HUDEP-2 (cell line): Measurements from ENCODE around the gene TYW3.
A peak's percentile ranks its signal among the peaks of the same experiment; 100 is the strongest.

Experiments used
- DNase-seq, 76 experiments: peaks; one replicate each; lab custom pipeline; 2025; ENCODE audit not compliant: unreplicated experiment in 76 of 76; lab: John Stamatoyannopoulos, UW

The TYW3 gene, protein sequence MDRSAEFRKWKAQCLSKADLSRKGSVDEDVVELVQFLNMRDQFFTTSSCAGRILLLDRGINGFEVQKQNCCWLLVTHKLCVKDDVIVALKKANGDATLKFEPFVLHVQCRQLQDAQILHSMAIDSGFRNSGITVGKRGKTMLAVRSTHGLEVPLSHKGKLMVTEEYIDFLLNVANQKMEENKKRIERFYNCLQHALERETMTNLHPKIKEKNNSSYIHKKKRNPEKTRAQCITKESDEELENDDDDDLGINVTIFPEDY

DNA sequence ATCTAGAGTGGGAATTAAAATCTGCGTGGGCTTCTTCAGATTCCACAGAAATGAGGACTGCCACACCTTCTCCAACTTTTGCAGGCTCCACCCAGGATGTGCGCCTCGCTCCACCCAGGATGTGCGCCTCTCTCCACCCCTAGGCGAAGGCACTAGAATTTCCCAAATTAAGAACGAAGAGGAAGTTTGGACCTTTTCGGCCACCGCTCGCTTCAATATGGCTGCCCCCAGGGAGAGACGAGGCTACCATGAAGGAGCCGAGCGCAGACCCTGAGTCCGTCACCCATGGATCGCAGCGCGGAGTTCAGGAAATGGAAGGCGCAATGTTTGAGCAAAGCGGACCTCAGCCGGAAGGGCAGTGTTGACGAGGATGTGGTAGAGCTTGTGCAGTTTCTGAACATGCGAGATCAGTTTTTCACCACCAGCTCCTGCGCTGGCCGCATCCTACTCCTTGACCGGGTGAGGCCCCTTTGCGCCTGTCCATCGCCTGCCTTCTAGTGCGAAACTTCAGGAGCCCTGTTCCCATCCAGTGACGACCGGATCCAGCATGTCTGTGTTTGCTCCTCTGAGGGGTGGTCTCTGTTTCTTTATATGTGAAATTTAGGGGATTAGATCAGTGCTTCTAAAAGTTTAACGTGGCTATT, at the start of gene TYW3, which contains the start of gene CRYZ:
Gene TYW3, plus strand, starts transcription at position 193 of the 644 bp plus-strand sequence. Its CDS starts 93 bp downstream, at position 286.
Gene CRYZ, minus strand, starts transcription at position 91 of the 644 bp plus-strand sequence. CDS start 8,229 bp downstream, outside the sequence.
- DNase-seq, result peak; percentile 34 to 90 (median 80)

DNA sequence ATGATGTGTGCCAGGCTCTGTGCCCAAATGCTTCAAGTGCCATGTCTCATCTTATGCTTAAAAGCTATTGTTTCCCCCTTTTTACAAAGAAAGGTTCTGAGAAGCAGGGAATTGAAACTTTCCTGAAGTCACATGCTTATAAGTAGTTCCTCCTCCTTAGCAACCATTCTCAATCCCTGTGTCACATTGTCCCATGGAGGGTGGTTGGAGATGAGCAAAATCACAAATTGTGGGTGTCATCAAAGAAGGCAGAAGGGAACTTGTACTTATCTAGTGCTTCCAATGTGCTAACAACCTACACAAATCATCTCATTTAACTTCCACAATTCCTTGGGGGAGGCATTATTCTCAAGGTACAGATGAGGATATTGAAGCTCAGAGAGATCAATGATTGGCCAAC, 49.3 kb upstream of the TYW3 start:
- DNase-seq, result no peak

DNA sequence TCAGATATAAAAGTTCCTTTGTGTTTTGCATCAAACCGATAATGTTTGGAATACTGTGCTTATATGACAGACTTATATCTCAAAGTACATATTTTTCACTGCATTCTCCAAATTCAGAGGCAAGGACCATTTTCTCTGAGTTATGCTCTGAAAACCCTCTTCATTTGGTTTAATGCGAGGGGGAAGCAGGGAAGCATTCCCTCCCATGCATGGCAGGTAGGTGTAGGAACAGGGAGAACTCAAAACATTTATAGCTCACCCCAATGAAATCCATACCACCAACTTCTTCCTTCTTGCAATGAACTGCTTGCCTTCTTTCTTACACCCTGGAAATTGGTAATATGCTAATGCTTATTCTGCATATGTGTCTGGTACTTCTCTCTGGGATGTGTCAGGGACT, 48.7 kb upstream of the TYW3 start:
- no peak for DNase-seq

DNA sequence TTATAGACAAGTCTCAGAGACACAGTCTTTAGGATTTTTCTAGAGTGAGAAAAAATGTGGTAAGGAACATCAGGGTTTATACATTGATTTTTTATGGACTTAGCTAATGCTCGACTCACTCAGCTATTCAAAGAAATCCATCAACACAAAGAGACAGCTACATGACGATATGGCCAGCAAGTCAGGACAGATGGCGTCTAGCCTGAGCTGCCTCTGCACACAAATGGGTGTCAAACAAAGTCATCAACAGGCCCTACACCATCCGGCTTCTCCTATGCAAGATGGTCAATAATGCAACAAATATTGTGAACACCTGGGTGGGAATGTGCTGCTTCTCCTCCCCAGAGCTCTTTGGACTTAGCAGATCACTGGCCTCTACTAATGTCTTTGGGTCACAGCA, 46.0 kb upstream of the TYW3 start:
- DNase-seq, result no peak

DNA sequence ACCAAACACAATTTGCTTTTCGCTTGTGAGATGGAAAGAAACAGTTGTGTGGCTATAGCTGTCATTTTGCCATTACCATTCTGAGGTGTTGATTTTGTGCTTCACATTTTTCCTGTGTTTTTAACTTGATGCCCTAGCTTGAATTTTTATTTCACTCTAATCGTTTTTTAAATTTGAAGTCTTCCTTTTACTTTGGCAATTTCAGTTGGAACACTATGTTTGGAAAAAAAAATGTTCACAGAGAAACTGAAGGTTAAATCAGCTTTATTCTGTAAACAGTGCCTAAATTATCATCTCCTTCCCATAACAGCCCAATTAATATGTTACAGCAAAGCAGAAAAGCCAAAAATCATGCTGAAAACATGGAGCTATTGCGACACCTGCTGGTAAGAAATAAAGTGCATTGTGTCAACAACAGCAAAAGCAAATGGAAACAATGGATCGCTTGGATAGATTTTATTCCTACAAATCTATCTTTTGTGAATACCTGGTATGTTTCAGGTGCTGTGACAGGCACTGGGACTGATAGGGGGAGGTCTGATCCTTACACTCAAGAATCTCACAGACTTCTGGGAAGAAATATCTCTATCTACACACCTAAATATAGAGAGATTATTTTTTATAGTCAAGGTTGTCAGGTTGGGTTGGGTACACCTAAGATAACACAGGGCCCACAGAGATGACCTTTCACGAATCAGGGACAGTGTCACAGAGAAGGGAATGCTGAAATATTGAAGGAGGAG, 43.2 kb upstream of the TYW3 start:
- peak in 42 of 76 experiments; percentile 0 to 73 (median 24) for DNase-seq

DNA sequence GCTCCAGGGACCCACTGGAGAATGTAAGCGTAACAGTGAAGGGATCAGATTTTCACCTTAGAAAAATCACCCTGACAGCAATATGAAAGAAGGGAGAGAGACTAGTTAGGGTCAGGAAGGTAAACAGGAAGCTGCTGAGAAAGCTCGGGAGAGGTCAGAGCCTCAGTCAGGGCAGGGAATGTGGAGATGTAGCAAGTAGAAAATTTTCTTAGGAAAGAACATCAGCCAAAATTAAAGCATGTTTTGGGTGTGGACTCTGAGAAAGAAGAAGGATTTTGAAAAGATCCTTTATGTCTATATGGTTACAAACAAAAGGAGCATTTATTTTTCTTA, 42.6 kb upstream of the TYW3 start:
- no peak for DNase-seq

DNA sequence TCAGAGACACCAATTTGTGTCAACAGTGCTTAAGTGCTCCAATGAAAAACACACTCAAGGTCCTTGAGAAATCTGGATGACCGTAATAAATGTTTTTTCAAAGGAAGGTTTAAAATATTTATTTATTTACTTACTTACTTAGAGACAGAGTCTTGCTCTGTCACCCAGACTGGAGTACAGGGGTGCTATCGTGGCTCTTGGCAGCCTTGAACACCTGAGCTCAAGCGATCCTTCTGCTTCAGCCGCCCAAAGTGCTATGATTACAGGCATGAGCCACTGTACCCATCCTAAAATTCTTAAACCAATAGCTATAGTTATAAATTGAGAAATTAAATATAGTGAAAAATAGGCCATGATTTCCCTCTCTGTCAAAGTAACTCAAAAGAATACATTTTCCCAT, 42.0 kb upstream of the TYW3 start:
- no peak for DNase-seq

DNA sequence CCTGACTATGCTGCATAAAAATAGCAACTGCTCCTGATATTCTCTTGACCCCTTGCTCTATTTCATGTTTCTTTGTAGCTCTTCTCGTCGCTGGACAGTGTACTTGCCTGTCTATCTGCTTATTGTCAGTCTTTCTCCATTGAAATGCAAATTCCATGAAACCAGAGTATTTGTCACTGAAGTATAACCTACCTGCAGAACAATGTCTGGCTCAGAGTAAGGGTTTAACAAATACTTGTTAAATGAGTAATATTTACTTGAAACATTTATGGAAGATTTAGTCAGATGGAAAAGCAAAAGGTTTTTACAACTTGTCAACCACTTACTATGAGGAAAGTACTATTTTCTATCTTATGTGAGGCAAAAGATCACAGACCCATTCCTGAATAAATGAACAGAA, 39.5 kb upstream of the TYW3 start:
- no peak for DNase-seq

DNA sequence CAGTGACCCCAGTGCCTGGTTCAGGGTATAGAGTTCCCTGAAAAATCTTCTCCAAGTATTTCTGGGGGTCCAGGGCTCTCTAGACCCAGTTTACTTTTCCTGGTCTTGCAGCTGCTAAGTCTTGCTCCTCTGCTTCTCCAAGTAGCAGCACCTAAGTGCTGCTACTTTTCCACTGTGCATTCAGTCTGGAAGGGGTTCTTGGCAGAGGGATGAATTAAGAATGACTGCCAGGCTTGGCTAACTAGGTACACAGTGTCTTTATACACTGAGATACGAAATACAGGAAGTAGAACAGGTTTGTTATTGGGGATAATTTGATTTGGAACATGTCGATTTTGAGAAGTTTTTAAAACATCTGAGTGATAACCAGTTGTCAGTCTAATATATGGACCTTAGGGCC, 35.1 kb upstream of the TYW3 start:
- DNase-seq, result no peak

DNA sequence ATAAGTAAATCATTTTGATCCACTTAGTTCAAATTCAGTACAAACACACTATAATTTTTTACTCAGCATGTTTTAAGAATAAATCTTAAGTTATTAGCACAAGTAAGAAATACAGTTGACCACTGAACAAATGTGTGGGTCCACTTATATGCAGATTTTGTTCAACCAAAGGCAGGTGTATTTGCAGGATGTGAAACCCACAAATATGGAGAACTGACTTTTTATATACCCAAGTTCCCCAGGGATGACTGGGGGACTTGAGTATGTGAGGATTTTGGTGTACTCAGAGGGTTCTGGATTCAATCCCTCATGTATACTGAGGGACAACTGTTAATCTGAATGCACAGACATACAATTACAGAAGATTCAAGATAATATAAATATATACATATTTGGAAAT, 33.6 kb upstream of the TYW3 start:
- DNase-seq, result no peak

DNA sequence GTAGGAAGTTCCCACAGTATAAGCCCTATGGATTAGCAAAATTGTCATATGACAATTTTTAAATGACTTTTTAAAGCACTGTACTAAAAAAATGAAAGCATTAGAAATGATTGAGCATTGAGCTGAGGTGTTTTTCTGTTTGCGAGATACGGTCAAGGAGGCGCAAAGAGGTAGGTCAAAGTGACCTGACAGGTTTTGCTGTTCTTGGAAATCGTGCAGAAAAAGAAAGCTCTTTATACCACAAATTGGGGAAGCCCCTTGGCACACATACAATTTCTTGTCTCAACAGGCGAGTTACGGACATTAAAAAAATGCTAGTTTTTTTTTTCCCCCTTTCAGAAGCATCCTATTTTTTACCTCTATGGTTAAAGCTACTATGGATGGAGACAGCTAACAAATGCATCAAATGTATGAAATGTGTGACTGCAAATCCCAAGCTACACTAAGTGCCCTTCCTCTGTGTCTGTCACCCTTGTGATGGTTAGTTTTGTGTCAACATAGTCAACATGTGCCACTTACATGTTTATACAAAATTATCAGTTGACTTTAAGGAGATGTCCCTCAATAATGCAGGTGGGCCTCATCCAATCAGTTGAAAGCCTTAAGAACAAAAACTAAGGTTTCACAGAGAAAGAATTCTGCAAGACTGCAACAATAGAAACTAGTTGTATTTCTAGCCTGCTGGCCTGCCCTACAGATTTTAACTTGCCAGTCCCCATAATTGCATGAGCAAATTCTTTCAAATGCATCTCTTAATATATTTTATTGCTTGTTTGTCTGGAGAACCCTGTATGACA, 29.4 kb upstream of the TYW3 start:
- no peak for DNase-seq

DNA sequence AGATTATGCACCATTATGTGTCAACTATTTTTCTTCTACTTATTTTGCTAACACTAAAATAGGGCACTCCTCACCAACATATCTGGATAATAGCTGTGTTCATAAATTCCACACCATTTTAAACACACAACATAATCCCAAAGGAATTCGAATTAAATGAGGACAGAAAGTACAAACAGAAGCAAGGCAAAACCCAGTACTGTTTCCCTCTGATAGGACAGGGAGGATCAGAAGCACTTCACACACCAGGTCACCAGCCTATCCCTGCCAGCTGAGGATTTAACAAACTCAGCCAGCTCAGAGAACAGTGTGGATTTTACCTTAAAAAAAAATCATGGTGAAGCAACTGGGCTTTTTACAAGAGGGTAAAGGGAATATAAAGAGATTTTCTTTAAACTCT, 20.1 kb upstream of the TYW3 start:
- DNase-seq, result no peak

DNA sequence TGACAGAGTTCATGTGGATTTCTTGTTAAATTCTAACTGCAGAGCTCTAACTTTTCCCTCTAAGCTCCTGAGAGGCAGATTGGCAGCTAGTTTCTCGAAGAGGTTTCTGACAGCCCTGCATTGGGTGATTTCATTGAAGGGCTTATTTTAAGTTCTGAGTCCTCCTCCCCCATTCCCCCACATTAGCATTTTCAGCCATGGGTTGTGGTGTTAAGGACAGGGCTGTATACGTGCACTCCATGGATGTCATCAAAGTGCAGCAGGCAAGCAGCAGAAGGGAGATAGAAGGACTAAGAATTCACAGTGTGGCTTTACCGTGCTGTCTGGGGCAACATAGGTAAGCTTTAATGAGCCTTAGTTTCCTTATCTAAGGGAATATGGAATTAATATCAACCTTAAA, 19.1 kb upstream of the TYW3 start:
- DNase-seq, result no peak

DNA sequence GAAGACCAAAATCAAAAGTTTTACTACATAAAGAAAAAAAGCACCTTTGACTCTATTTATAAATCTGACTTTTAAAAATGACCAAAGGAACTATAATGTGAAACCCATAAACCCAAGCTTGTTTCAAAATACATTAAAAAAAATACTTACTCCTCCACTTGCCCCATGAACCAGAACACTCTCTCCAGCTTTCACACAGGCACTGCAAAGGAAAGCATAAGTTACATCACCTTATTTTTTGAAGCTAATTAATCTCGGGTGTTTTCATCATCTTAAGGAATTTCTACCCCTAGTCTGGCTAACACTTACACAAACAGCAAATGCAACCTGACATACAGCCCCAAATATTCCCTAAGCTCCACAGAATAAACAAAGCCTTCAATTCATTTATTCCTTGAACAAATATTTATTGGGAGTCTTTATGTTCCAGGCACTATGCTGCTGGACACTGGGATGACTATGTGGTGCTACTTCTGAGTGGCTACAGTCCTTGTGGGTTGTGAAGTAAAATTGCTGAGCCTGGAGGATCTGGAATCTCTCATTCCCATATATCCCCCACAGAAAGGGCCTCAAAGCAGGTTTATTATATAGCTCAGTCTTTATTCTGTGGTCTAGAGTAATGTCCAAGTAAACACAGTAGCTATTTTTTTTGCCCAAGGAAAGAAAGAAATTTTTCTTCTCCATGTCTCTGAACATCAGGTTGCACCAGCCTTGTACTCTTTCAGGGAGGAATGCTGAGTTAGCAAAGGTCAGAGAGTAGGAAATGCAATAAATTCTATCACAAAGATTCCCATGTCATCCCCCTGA, 18.3 kb upstream of the TYW3 start:
- no peak for DNase-seq

DNA sequence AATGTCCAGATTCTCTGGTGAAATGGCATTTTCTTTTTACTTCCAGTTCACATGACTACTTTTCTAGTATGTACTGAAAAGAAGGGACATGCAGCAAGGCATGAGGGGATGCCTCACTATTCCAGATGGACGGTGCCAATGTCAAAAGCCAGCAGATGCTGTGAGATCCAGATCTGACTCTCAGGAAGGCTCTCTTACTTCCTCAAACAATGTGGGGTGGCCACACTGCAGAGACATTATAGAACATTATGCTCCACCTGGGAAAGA, 17.8 kb upstream of the TYW3 start:
- no peak for DNase-seq

DNA sequence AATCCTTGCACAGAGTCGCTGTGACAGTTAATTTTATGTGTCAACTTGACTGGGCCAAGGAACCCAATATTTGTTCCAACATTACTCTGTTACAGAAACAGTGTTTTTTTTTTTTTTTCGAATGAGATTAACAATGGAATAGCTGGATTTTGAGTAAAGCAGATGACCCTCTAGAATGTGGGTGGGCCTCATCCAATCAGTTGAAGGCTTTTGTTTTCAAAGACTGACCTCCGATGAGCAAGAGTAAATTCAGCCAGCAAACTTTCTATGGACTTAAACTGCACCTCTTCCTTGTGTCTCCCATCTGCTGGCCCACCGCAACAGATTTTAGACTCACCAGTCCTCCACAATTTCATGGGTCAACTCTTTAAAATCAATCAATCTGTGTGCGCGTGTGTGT, 17.1 kb upstream of the TYW3 start:
- no peak for DNase-seq

DNA sequence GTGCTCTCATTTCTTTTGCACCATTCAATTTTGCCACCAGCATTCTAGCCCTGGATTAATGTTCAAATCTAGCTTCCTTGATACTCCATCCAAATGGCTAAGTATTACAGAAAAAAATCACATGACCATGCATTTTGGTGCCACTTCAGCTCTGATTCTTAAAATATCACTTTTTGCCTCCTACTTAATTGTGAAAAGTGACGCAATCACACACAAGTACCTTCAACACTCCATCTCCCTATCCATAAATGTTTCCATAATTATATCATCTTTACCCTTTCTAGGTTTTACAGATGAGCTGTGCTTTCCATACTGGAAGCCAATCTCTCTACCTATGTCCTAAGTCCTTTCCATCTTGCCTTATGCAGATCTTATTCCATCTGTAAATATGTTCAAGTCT, 16.1 kb upstream of the TYW3 start:
- DNase-seq, result no peak

DNA sequence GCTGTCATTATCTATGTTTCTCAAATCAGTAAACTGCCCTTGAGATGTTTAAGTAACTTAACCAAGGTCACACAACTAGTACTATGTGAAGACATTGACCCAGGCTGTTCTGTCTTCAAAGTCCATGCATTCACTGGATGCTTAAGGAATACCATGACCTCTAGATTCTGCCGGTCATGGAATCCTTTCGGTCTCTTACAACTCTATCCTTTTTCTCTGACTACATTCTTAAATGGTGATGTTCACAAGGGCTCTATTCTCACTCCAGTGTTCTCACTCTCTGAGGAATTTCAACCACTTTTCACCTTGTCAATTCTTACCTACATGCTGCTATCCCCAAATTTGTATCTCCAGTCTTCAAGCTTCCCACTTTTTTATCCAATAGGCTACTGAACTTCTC, 15.3 kb upstream of the TYW3 start:
- no peak for DNase-seq

DNA sequence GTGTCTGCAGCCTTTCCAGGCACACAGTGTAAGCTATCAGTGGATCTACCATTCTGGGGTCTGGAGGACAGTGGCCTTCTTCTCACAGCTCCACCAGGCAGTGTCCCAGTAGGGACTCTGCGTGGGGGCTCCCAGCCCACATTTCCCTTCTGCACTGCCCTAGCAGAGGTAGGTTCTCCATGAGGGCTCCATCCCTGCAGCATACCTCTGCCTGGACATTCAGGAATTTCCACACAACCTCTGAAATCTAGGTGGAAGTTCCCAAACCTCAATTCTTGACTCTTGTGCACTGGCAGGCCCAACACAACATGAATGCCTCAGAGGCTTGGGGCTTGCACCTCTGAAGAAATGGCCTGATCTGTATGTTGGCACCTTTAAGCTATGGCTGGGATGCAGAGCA, 6.9 kb upstream of the TYW3 start:
- no peak for DNase-seq

DNA sequence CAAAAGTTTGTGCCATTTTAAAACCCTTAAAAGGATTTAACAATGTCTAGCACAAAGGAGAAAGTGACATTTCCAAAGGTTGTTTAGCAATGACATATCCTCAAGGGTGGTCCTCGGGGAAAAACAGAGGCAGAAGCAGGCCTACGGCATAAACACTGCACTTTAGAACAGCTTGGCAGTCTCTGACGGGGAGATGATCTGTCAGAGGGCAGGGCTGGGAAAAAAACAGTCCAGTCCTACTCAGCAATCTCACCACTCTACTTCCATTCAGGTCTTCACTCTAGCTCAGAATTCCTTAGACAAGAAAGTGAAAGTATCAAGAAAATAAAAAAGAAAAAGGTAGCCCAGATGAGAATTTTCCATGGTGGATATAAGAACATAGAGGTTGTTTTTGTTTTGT, 4.2 kb upstream of the TYW3 start:
- DNase-seq, result no peak
